B cell (primary cell): ENCODE results near the gene ARIH2.

Experiments
- CTCF ChIP-seq: fragments of 200-600 bp; IDR thresholded peaks from one replicate; pipeline ENCODE4 v1.8.0; 2022; ENCODE audit warnings: antibody characterized with exemption, mild to moderate bottlenecking
- EZH2 ChIP-seq: IDR thresholded peaks from 2 replicates; pipeline ENCODE4 v1.6.1; 2012; ENCODE audit warnings: borderline replicate concordance, low read depth, mild to moderate bottlenecking, moderate library complexity, low read length; ENCODE audit not compliant: insufficient read depth, poor library complexity, severe bottlenecking

- TF ChIP-seq CTCF (no peak), EZH2 (no peak)
These were observed 86.0 kb downstream of the ARIH2 start for GRCh38 chr3:49004352-49005302.
